Dermis blood vessel endothelial cell (primary cell): Measurements from ENCODE around the gene DMGDH. TPM values are rescaled to one million over a fixed set of nuclear protein-coding genes. Genes with fewer than 3 reads are reported as not detected.

Source experiments
- DNase-seq: peaks from one replicate; pipeline ENCODE4 v3.0.0; 2010
- total RNA-seq: library from RNA; depleted of rRNA; stranded (reverse); fragments of >200 nt; gene quantifications from 2 replicates; pipeline ENCODE4 v1.2.3, GENCODE V29; 2014

DMGDH gene
- 0.68 and 1.4 TPM in 2 replicates for total RNA-seq

DNA sequence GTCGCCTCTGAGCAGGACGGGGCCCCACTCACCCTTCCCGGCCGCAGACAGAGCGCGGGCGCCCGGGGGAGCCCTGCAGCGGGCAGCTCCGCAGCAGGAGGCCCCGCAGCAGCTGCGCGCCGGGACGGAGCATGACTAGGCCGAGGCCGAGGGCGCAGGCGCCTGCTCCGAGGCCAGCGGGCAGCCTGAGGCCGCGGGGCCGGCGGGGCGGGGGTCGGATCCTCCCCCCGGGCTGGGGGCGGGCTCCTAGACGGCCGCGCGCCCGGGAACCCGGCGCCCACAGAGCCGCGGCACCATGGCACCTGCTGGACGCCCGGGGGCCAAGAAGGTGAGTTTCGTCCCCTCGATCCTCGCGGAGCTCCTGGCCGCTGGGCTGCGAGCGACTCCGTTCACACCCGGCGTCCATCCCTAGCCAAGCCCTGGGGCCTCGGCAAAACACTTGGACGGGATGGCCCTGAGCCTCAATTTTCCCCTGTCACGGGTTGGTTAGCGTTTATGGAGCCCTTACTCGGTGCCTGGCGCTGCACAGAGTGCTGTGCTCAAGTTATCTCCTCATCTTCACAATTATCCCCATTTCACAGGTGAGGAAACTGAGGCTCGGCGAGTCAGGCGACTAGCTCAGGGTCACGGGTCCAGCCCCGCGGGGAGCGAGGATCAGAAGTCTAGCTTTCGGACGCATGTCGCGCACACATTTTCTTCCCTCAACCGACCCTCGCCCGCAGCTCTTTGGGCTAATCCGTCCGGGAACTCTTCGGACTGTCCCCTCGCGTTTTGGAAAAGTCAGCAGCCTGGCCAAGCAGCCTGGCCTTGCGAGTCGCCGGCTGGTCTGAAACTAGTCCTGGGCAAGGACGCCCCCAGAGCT is at the start of gene DMGDH, which contains the start of gene BHMT2:
Gene DMGDH, minus strand, starts transcription at position 187 of the 862 bp plus-strand sequence. Its CDS starts 54 bp downstream, at position 133.
Gene BHMT2, plus strand, starts transcription at position 280 of the 862 bp plus-strand sequence. Its CDS starts 16 bp downstream, at position 296.
- DNase-seq = peak; percentile 33

GRCh38 chr5:79112703-79113058 is 43.2 kb upstream of the DMGDH start:
- DNase-seq = no peak

GRCh38 chr5:79111960-79112702 is 42.7 kb upstream of the DMGDH start:
- no peak for DNase-seq

DNA sequence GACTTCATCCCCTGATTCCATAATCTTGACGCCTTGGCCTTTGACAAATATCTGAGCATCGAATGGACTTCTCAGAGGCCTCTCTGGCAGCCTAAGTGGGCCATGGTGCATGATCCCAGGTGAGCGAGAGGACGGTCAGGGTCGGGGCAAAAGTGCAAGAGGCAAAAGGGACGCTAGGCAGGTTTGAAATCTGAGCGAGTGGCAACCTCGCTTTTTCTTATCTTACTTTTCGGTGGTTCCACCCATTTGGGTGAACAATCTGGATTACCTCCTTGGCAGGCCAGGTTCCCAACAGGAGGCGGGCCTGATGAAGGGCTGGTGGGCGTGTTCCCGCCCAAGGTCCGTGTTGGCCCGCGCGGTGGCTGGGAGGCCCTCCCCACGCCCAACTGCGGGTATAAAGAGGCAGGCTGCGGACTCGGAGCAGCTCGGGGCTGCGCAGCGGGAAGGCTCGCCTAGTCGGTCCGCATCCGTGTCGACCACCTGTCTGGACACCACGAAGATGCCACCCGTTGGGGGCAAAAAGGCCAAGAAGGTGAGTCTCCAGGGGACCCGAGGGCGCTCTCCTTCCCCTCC is 42.0 kb upstream of the DMGDH start, which contains the start of gene BHMT:
Gene BHMT, plus strand, starts transcription at position 423 of the 573 bp plus-strand sequence. Its CDS starts 77 bp downstream, at position 500.
- no peak for DNase-seq

DNA sequence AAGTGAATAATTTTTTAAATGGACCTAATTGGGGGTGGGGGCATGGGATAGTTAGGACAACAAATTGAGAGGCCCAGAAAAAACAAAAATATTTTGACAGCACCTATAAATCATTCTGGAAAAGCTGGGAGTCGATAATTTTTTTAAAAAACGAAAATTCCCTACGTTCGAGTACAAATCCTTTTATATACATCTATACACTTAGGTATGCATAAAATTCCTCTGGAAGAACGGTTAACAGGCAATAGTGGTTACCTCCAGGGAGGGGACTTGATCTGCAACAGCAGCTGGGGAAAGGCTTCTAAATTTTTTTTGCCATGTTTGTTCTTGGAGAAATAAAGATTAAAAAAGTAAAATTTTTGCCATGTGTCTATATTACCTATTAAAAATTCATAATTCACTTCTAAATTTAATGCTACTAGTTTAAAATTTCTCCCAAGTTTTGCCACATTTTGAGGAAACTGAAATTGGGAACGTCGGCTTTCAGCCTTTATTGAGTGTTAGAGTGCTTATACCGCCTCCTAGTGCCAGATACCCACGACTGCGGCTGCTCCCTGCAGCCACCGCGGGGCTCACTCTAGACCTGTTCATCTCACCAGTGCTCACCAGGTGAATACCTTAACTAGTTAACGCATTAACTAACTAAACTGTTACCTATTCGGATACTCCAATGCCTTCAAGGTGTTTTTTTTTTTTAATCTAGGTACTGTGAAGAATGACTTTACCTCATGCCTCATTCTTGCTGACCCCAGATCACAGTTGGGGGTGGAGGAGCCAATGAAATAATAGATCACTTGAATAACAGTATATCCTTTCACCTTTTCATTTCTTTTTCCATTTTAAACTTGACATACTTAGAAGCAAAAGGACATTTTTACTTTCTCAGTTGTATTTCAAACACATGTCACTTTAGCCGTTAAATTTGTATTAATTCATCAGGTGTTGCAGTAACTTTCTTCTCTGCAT is 40.3 kb upstream of the DMGDH start:
- DNase-seq = peak; percentile 15

DNA sequence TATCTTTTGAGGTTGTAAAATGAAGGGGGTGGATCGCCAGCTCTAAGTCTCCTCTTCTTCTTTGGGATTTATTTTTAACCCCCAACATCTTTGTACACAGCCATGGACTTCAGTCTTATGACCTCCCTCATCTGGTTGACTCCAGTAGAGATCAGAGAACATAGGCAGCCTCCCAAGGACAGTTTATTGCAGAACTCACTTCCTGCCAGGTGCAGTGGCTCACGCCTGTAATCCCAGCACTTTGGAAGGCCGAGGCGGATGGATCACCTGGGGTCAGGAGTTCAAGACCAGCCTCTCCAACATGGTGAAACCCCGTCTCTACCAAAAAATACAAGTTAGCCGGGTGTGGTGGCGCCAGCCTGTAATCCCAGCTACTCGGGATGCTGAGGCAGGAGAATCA is 39.3 kb upstream of the DMGDH start:
- no peak for DNase-seq

- no peak for DNase-seq
Measured at GRCh38 chr5:79108086-79108485, 38.6 kb upstream of the DMGDH start.

- DNase-seq = no peak
Measured at GRCh38 chr5:79107020-79107796, 37.7 kb upstream of the DMGDH start.

DNA sequence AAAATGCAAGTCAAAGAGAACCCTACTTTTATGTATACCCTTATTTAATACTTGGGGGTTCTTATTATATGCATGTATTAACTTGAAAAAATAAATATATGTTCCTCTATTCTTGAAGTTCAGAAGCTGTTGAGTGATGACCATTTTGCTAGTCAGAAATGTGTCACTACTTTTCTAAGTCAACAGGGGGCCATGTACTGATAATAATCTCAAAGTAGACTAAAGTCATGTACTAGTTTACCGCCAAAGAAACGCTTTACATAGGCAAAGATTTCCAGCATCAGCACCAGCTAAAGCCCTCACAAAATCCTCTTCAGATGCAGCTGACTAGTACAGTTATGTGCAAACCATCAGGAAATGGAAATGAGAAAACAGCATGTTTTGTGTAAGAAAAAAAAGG is 36.4 kb upstream of the DMGDH start:
- DNase-seq = no peak

- DNase-seq = no peak
Measured at GRCh38 chr5:79093762-79094161, 24.3 kb upstream of the DMGDH start.

GRCh38 chr5:79091064-79091463 is 21.6 kb upstream of the DMGDH start:
- no peak for DNase-seq

- no peak for DNase-seq
Measured at GRCh38 chr5:79088507-79088906, 19.0 kb upstream of the DMGDH start.

GRCh38 chr5:79086116-79086515 is 16.6 kb upstream of the DMGDH start:
- DNase-seq = no peak

DNA sequence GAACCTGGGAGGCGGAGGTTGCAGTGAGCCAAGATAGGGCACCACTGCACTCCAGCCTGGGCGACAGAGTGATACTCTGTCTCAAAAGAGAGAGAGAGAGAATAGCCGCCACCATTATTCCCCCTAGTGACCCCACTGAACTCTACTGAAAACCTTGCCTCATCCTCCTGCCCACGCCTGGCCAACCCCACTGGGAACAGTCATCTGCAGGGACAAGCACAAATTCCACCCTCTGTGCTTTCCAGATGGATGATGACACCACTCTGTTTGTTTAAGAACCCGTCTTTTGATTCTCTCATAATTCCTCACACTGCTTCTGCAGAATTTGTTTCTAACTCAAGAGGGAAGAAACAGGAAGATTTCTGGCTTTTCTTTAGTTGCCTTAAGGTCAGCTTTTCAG is 12.3 kb upstream of the DMGDH start:
- DNase-seq = no peak

DNA sequence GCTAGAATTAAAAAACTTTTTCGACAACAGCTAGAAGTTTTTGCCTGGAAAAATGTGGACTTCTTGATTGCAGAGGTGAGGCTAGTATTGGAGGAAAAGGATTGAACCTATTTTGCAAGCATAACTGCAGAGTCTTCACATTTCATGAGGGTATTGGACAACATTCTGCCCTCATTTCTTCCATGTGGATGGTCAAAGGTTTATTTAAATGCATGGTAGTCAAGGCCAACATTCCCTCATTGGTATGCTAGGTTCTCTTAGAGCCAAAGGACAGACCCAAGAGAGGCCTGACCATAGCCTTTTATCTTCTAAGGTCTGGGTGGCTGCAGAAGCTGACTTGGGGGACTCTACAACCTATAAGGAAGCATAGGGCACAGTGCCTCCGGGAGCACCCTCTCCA is 11.3 kb upstream of the DMGDH start:
- no peak for DNase-seq

- DNase-seq = no peak
Measured at GRCh38 chr5:79077680-79078365, 8.3 kb upstream of the DMGDH start.

GRCh38 chr5:79076819-79077218 is 7.3 kb upstream of the DMGDH start:
- DNase-seq = peak; percentile 12

GRCh38 chr5:79075646-79076426 is 6.4 kb upstream of the DMGDH start:
- no peak for DNase-seq

- DNase-seq = peak; percentile 8
Measured at GRCh38 chr5:79074641-79075040, 5.2 kb upstream of the DMGDH start.

DNA sequence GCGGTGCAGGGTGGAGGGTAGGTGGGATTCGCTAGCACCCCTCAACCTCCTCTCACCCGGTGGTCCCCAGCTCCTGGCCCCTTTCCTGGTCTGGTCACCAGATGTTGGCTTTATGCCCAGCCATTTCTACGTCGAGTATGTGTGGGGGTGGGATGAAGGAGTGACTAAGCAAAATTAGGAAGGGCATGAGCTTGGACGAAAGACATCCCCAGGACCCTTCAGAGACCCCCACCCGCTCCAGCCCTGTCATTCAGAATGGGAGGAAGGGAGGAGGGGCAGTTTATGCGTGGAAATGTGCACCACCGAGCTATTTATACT is 835 bp upstream of the DMGDH start:
- peak; percentile 27 for DNase-seq
